PC-3 (cell line): Measurements from ENCODE around the gene LYRM4.

ENCODE experiments used
- EZH2 ChIP-seq: fragments of 300-600 bp; sonication (generic); IDR thresholded peaks from one replicate; pipeline ENCODE4 v1.6.1; 2017; ENCODE audit warnings: antibody characterized with exemption, mild to moderate bottlenecking, low read length; ENCODE audit not compliant: unreplicated experiment
- EZH2phosphoT487 ChIP-seq: fragments of 300-600 bp; sonication (generic); IDR thresholded peaks from 2 replicates; pipeline ENCODE4 v1.6.1; 2018; ENCODE audit warnings: mild to moderate bottlenecking, antibody characterized with exemption, low read length, borderline replicate concordance
- TF ChIP-seq, protein P1 (sequence below): fragments of 300-600 bp; sonication (generic); conservative IDR thresholded peaks from 2 replicates; pipeline ENCODE4 v1.5.1; 2017; ENCODE audit warnings: antibody characterized with exemption, low read depth, mild to moderate bottlenecking, low read length

DNA sequence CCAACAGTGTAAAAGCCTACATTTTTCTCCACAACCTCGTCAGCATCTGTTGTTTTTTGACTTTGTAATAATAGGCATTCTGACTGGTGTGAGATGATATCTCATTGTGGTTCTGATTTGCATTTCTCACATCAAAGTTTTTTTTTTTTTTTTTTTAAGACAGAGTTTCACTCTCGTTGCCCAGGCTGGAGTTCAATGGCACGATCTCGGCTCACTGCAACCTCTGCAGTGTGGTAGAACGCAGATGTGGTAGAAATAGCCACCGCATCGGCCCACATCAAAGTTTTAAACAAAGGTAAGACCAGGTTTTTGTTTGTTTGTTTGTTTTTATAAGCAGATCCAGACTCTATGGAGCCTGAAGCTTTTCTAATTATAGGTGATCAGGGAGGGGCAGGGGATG is 188.3 kb downstream of the LYRM4 start:
- TF ChIP-seq EZH2phosphoT487 (no peak), EZH2 (no peak)
- TF ChIP-seq, protein P1, sequence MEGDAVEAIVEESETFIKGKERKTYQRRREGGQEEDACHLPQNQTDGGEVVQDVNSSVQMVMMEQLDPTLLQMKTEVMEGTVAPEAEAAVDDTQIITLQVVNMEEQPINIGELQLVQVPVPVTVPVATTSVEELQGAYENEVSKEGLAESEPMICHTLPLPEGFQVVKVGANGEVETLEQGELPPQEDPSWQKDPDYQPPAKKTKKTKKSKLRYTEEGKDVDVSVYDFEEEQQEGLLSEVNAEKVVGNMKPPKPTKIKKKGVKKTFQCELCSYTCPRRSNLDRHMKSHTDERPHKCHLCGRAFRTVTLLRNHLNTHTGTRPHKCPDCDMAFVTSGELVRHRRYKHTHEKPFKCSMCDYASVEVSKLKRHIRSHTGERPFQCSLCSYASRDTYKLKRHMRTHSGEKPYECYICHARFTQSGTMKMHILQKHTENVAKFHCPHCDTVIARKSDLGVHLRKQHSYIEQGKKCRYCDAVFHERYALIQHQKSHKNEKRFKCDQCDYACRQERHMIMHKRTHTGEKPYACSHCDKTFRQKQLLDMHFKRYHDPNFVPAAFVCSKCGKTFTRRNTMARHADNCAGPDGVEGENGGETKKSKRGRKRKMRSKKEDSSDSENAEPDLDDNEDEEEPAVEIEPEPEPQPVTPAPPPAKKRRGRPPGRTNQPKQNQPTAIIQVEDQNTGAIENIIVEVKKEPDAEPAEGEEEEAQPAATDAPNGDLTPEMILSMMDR: no peak
